HEK293 (cell line): ENCODE measurements around the gene WDR70.

Experiments used
- TF ChIP-seq, protein P1 (sequence below): fragments of 450-650 bp; formaldehyde crosslinking; IDR thresholded peaks from 2 replicates; pipeline ENCODE4 v1.5.1; 2016; ENCODE audit warnings: missing biosample characterization, missing genetic modification characterization
- TF ChIP-seq, protein P2 (sequence below): fragments of 450-650 bp; formaldehyde crosslinking; IDR thresholded peaks from 2 replicates; pipeline ENCODE4 v1.5.1; 2016; ENCODE audit warnings: missing biosample characterization, missing genetic modification characterization
- TF ChIP-seq, protein P3 (sequence below): fragments of 450-650 bp; formaldehyde crosslinking; IDR thresholded peaks from 2 replicates; pipeline ENCODE4 v1.5.1; 2016; ENCODE audit warnings: missing biosample characterization, missing genetic modification characterization

DNA sequence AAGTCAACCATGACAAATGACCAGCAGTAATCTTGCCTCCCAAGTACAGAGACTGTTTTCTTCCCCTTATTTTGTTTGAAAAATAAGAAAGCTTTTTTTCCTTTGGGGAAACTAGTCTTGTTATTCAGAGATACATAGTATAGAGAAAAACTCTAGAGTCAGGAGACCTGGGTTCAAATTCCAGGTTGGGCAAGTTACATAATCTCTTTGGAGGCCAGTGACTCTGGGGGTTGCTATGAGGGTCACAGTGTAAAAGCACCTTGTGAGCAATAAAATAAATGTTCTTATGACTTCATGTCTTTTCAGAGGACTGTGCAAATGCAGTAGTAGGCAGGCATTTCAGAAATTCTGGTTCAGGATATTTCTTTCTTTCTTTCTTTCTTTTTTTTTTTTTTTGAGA, 389.3 kb downstream of the WDR70 start:
- TF ChIP-seq, protein P1, sequence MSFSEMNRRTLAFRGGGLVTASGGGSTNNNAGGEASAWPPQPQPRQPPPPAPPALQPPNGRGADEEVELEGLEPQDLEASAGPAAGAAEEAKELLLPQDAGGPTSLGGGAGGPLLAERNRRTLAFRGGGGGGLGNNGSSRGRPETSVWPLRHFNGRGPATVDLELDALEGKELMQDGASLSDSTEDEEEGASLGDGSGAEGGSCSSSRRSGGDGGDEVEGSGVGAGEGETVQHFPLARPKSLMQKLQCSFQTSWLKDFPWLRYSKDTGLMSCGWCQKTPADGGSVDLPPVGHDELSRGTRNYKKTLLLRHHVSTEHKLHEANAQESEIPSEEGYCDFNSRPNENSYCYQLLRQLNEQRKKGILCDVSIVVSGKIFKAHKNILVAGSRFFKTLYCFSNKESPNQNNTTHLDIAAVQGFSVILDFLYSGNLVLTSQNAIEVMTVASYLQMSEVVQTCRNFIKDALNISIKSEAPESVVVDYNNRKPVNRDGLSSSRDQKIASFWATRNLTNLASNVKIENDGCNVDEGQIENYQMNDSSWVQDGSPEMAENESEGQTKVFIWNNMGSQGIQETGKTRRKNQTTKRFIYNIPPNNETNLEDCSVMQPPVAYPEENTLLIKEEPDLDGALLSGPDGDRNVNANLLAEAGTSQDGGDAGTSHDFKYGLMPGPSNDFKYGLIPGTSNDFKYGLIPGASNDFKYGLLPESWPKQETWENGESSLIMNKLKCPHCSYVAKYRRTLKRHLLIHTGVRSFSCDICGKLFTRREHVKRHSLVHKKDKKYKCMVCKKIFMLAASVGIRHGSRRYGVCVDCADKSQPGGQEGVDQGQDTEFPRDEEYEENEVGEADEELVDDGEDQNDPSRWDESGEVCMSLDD (tag by site-specific recombination) = no peak
- TF ChIP-seq, protein P2, sequence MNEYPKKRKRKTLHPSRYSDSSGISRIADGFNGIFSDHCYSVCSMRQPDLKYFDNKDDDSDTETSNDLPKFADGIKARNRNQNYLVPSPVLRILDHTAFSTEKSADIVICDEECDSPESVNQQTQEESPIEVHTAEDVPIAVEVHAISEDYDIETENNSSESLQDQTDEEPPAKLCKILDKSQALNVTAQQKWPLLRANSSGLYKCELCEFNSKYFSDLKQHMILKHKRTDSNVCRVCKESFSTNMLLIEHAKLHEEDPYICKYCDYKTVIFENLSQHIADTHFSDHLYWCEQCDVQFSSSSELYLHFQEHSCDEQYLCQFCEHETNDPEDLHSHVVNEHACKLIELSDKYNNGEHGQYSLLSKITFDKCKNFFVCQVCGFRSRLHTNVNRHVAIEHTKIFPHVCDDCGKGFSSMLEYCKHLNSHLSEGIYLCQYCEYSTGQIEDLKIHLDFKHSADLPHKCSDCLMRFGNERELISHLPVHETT = no peak
- TF ChIP-seq, protein P3, sequence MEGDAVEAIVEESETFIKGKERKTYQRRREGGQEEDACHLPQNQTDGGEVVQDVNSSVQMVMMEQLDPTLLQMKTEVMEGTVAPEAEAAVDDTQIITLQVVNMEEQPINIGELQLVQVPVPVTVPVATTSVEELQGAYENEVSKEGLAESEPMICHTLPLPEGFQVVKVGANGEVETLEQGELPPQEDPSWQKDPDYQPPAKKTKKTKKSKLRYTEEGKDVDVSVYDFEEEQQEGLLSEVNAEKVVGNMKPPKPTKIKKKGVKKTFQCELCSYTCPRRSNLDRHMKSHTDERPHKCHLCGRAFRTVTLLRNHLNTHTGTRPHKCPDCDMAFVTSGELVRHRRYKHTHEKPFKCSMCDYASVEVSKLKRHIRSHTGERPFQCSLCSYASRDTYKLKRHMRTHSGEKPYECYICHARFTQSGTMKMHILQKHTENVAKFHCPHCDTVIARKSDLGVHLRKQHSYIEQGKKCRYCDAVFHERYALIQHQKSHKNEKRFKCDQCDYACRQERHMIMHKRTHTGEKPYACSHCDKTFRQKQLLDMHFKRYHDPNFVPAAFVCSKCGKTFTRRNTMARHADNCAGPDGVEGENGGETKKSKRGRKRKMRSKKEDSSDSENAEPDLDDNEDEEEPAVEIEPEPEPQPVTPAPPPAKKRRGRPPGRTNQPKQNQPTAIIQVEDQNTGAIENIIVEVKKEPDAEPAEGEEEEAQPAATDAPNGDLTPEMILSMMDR (tag by site-specific recombination) = no peak
